Measurements from ENCODE around the gene NLRP1.

Gene NLRP1

DNA sequence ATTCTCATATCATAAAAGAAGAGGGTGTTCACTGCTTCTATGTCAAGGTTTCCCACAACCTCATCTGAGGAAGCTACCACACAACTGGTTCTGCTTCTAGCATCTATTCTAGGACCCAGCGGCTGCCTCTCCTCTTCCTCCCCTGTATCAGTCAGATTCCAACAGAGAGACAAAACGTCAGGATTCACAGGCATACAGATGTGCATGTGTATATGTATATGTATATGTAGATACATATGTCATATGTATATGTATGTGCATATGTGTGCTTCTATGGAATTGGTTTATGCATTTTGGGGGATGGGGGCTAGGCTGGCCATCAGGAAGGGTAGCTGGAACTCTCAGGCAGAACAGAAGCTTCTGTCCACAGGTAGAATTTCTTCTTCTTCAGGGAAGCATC, 37.4 kb upstream of the NLRP1 start:
- no peak overlapping the region for H3K4me3 ChIP-seq (ENCODE audit: low read length)
- DNase-seq (ENCODE audit: low read depth): no peak
- TF ChIP-seq, protein P1, sequence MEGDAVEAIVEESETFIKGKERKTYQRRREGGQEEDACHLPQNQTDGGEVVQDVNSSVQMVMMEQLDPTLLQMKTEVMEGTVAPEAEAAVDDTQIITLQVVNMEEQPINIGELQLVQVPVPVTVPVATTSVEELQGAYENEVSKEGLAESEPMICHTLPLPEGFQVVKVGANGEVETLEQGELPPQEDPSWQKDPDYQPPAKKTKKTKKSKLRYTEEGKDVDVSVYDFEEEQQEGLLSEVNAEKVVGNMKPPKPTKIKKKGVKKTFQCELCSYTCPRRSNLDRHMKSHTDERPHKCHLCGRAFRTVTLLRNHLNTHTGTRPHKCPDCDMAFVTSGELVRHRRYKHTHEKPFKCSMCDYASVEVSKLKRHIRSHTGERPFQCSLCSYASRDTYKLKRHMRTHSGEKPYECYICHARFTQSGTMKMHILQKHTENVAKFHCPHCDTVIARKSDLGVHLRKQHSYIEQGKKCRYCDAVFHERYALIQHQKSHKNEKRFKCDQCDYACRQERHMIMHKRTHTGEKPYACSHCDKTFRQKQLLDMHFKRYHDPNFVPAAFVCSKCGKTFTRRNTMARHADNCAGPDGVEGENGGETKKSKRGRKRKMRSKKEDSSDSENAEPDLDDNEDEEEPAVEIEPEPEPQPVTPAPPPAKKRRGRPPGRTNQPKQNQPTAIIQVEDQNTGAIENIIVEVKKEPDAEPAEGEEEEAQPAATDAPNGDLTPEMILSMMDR (conservative IDR thresholded peaks at IDR 0.05; ENCODE audit: low read length): no peak

DNA sequence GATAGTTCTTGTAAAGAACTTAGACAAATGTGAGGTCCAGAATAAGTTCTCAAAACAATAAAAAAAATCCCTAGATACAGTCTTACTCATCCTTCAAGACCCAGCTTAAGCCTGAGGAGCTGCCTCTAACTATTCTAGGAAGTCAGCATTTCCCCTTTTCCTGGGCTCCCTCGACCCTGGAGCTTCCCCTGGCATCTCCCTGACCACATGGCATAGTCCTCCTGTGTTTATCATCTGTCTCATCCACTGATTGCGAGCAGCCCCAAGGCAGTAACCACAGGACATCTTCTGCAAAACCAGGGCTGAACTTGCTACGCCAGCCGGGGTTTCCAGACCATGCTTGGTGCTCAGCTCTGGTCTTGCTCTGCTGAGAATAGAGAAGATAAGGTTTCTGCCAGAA, 36.7 kb upstream of the NLRP1 start:
- no peak for DNase-seq (ENCODE audit: low read depth)
- TF ChIP-seq, protein P1 (conservative IDR thresholded peaks at IDR 0.05; ENCODE audit: low read length): no peak
- no peak overlapping the region for H3K4me3 ChIP-seq (ENCODE audit: low read length)

DNA sequence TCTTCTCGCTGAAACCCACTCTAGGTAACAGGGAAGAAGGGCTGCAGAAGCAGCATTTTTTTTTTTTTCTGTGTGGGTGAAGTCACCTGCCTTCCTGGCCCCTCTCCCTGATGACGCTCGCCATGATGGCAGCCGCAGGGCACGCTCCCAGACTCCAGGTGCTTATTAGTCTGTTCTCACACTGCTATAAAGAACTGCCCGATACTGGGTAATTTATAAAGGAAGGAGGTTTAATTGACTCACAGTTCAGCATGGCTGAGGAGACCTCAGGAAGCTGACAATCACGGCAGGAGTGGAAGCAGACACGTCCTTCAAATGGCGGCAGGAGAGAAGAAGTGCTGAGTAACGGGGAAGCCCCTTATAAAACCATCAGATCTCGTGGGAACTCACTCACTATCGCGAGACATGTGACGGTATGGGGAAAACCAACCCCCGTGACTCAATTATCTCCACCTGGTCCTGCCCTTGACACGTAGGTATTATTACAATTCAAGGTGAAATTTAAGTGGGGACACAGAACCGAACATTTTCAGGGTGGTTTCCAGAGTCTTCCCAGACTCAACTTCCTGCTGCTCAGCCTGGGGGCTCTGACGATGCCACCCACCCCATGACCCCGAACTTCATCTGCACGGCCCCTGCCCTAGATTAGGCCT, 34.9 kb upstream of the NLRP1 start:
- TF ChIP-seq, protein P1 (conservative IDR thresholded peaks at IDR 0.05; ENCODE audit: low read length): no peak
- H3K4me3 ChIP-seq (ENCODE audit: low read length): no peak overlapping the region
- DNase-seq (ENCODE audit: low read depth): no peak

DNA sequence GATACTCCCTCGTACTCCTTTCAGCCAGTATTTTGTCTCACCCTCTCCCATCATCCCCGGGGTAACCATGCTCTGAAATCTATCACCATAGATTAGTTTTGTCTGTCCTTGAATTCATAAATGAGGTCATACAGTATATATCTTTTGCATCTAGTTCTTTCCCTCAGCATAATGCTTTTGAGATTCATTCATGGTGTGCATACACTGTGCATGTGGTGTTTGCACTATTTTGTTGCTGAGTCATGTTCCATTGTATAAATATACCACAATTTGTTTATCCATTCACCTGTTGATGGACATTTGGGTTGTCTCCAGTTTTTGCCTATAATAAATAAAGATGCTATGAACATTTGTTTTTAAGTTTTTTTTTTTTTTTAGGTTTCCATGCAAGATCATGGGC, 34.2 kb upstream of the NLRP1 start:
- DNase-seq (ENCODE audit: low read depth): no peak
- TF ChIP-seq, protein P1 (conservative IDR thresholded peaks at IDR 0.05; ENCODE audit: low read length): no peak

DNA sequence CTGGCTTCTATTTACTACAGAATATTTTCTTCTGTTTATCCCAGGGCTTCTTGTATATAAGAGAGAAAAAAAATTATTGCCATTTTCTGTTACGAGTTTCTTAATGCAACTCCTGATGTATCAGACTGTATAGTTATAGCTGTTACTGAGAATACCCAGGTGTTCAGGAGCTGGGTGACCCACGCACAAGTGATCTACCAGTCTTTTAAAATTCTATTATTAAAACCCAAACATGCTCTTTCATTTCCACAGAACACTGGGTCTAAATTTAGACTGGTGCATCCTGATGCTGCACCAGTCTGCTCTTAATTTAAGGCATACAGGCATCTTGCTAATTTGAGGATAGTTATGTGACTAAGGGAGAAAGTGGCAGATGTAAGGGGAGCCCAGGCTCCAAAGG, 31.2 kb upstream of the NLRP1 start:
- TF ChIP-seq, protein P1 (conservative IDR thresholded peaks at IDR 0.05; ENCODE audit: low read length): no peak
- no peak overlapping the region for H3K4me3 ChIP-seq (ENCODE audit: low read length)
- DNase-seq (ENCODE audit: low read depth): no peak

More for the DNA sequence above, 34.2 kb upstream of the NLRP1 start:
- no peak overlapping the region for H3K4me3 ChIP-seq (ENCODE audit: low read length)

DNA sequence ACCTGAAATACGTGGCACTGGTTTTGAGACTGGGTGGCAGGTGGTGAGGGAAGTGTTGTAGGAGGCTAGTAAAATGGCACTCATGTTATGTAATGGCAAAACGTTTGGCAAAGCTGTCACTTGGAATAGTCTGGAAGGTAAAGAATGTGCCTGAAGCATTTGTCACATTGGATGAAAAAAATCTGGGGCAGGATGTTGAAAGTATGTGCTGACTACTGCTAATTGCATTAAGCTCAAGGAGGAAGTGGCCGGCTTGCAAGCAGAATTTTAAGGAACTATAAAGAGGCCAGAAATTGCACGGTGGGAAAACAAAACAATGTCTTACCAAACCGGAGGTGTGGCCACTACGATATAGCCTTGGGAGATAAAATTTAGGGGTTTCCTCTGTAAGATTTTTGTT, 26.6 kb upstream of the NLRP1 start:
- TF ChIP-seq, protein P1 (conservative IDR thresholded peaks at IDR 0.05; ENCODE audit: low read length): no peak
- DNase-seq (ENCODE audit: low read depth): no peak
- no peak overlapping the region for H3K4me3 ChIP-seq (ENCODE audit: low read length)

DNA sequence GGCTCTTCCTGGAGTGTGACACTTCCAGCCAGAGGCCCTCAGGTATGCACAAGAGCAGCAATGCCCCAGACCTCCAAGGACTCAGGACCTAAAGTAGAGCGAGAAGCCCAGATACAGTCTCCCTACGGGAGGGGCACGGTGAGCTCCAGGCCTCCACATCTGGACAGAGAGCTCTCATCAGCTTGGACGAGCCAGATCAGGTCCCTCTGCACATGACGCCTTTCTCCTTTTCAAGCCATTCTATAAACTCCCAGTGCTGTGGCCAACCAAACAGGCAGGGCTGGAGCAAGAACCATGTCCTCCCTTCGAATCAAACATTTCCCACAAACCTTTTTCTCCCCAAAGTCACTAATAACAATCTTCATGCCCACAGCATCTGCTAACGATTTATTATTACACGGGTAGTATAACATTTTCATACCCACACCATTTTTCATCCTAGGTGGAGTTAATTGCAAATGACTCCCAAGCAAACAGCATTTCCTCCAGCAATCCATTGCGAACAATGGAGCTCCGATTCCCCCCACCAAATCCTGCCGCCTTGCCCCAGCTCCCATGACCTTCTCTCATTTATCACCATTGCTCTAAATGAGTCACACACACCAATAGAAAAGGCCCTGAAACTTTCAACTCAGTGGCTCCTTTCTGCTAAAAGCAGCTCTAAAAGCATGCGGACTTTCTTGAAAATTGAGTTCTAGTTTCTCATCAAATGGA, 24.2 kb upstream of the NLRP1 start:
- H3K4me3 ChIP-seq (ENCODE audit: low read length): no peak overlapping the region
- TF ChIP-seq, protein P1 (conservative IDR thresholded peaks at IDR 0.05; ENCODE audit: low read length): no peak
- DNase-seq (ENCODE audit: low read depth): no peak

Data from AG10803 (cell line).